Stimulated activated naive B cell treated with anti-CD40 and anti-IgM and Interleukin-4, amounts not matched to agents 10 μg/mL and 1 μg/mL and 100 μg/mL, for 72 hours (primary cell): ENCODE data around the gene VCAN.
"Not testable (repeated sequence)": the region's sequence is repeated elsewhere in the genome, so short reads cannot be mapped to it uniquely, and the experiment has no call there.

Experiments used
- ATAC-seq, 2 donors: fragments of 150-1000 bp; cut with Tn5 transposase; replicated peaks; 2 replicates each; pipeline ENCODE4 v1.10.0; 2021; ENCODE audit warnings: moderate library complexity in 1 of 2
- DNase-seq: peaks from one replicate; pipeline ENCODE4 v3.0.0; 2021
- H3K27ac Mint-ChIP-seq: one replicate; pipeline ENCODE4 v1.8.0; 2022; ENCODE audit warnings: mild to moderate bottlenecking, mixed read lengths
- H3K27me3 Mint-ChIP-seq, 2 donors: one replicate each; pipeline ENCODE4 v1.8.0; 2022; ENCODE audit warnings: mixed read lengths in 2 of 2
- H3K36me3 Mint-ChIP-seq, 2 donors: one replicate each; pipeline ENCODE4 v1.8.0; 2022; ENCODE audit warnings: mixed read lengths in 2 of 2, mild to moderate bottlenecking in 1 of 2
- H3K4me1 Mint-ChIP-seq, 2 donors: one replicate each; pipeline ENCODE4 v1.8.0; 2022; ENCODE audit warnings: mixed read lengths in 2 of 2, mild to moderate bottlenecking in 1 of 2
- H3K4me3 Mint-ChIP-seq, 2 donors: one replicate each; pipeline ENCODE4 v1.8.0; 2022; ENCODE audit warnings: mild to moderate bottlenecking in 2 of 2, mixed read lengths in 2 of 2, moderate library complexity in 1 of 2
- H3K9me3 Mint-ChIP-seq, 2 donors: one replicate each; pipeline ENCODE4 v1.8.0; 2022; ENCODE audit warnings: mixed read lengths in 2 of 2, mild to moderate bottlenecking in 1 of 2

VCAN gene

DNA sequence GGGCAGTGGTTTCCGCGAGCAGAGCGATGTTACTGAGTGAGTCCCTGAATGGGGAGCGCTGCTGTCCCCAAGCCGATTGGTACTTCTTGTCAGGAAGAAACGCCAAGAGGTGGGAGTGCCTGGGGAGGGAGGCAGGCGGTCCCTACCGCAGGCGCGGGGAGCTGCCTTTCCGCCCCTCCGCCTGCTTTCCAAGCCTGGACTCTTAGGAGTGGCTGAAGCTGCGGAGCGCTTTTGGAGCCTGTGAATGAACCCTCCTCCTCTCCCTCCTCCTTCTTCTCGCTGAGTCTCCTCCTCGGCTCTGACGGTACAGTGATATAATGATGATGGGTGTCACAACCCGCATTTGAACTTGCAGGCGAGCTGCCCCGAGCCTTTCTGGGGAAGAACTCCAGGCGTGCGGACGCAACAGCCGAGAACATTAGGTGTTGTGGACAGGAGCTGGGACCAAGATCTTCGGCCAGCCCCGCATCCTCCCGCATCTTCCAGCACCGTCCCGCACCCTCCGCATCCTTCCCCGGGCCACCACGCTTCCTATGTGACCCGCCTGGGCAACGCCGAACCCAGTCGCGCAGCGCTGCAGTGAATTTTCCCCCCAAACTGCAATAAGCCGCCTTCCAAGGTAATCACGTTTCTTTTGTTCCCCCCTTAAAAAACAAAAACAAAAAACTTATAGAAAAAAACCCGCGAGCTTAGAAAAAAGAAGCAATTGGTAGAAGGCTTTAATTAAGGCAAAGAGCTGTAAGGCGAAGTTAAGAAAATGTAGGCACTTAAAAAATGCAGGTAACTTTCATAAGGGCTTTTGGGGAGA is at the start of gene VCAN:
Gene VCAN, plus strand, starts transcription at position 340 of the 808 bp plus-strand sequence. CDS start 11,775 bp downstream, outside the sequence.
- no peak for ATAC-seq
- H3K36me3 Mint-ChIP-seq = peaks cover 0 to 6% of the 10 kb centered on the region in 2 donors
- no peaks in the 10 kb centered on the region for H3K9me3 Mint-ChIP-seq
- peak within 1 kb of the TSS; percentile 20 for H3K27ac Mint-ChIP-seq
- peaks cover 13 to 37% of the 10 kb centered on the region in 2 donors for H3K4me1 Mint-ChIP-seq
- peak within 1 kb of the TSS; percentile 83 to 85 for H3K4me3 Mint-ChIP-seq
- peaks cover 67 to 69% of the 10 kb centered on the region in 2 donors for H3K27me3 Mint-ChIP-seq
- no peak for DNase-seq

DNA sequence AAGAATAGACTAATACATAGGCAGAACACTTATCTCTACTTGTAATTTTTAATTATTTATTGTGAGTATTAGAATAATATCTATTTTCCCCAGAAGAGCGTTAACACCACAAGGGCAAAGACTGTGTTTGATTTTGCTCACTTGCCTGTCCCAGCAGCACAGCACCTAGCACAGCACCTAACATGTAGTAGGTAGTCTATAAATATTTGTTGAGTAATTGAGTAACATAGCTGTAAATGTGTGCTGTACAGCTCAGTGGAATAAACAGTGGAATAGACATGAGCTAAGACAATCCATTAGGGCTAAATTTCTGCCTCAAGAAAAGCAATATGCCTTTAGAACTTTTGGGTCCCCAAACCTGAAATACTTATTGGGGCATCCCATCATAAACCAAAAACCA is 49.3 kb upstream of the VCAN start:
- no peaks in the 10 kb centered on the region for H3K36me3 Mint-ChIP-seq
- H3K27me3 Mint-ChIP-seq = no peaks in the 10 kb centered on the region
- H3K4me1 Mint-ChIP-seq = no peaks in the 10 kb centered on the region
- no peak overlapping the region for H3K27ac Mint-ChIP-seq
- no peak for ATAC-seq
- DNase-seq = no peak
- peaks cover 8 to 12% of the 10 kb centered on the region in 2 donors for H3K9me3 Mint-ChIP-seq
- no peak overlapping the region for H3K4me3 Mint-ChIP-seq

DNA sequence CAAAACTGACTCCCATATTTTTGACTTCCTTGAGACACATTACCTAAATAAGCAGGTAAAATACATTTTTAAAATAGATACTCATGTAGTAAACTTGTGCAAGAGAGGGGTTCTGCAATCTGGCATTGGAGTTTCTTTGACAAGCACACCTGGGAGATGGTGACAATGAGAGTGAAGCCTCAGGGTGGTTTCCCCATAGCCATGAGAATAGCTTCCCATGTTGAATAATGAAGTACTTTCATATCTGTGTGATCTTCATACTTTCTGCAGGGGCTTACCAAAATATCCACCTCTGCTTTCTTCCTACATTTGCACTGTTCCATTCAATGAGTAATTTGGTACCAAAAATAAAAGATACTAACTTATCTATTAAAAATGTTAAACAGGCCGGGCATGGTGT is 44.7 kb upstream of the VCAN start:
- peak; percentile 45 to 67 for ATAC-seq
- H3K4me3 Mint-ChIP-seq = no peak overlapping the region
- DNase-seq = no peak
- no peak overlapping the region for H3K27ac Mint-ChIP-seq
- no peaks in the 10 kb centered on the region for H3K36me3 Mint-ChIP-seq
- no peaks in the 10 kb centered on the region for H3K4me1 Mint-ChIP-seq
- H3K9me3 Mint-ChIP-seq = peaks cover 2 to 3% of the 10 kb centered on the region in 2 donors
- no peaks in the 10 kb centered on the region for H3K27me3 Mint-ChIP-seq

DNA sequence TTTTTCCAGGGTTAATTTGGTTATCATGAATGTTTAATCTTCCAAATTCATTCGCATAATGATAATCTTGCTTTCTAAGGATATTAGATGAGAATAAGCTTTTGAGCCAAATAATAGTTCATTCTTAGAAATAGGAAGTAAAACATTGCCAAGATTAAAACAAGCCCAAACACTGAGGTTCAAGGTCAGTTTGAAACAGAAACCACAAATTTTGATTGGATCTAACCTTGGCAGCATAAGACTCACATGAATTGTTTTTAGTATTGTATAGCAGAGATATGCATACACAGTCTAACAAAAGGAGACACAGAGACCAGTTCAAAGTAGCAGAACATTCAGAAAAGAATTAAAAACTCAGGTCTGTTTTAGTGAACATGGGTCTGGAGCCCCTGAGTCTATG is 43.4 kb upstream of the VCAN start:
- Mint-ChIP-seq H3K27ac (no peak overlapping the region), H3K36me3 (no peaks in the 10 kb centered on the region), H3K27me3 (no peaks in the 10 kb centered on the region), H3K4me3 (no peak overlapping the region), H3K9me3 (no peaks in the 10 kb centered on the region), H3K4me1 (no peaks in the 10 kb centered on the region)
- no peak for DNase-seq
- no peak for ATAC-seq

DNA sequence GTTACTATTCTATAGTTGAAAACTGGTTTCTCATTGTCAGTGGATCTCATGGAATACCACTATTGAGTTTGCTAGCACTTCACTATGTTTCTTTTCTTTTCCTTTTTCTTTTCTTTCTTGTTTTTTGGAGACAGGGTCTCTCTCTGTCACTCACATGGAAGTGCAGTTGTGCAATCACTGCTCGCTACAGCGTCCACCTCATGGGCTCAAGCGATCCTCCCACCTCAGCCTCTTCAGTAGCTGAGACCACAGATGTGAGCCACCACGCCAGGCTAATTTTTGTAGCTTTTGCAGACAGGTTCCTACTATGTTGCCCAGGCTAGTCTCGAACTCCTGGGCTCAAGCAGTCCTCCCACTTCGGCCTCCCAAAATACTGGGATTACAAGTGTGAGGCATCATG is 42.7 kb upstream of the VCAN start:
- ATAC-seq (no peak), DNase-seq (no peak)
- no peak overlapping the region for H3K27ac Mint-ChIP-seq
- H3K4me3 Mint-ChIP-seq = no peak overlapping the region
- H3K4me1 Mint-ChIP-seq = no peaks in the 10 kb centered on the region
- no peaks in the 10 kb centered on the region for H3K27me3 Mint-ChIP-seq
- H3K36me3 Mint-ChIP-seq = no peaks in the 10 kb centered on the region
- H3K9me3 Mint-ChIP-seq = no peaks in the 10 kb centered on the region

DNA sequence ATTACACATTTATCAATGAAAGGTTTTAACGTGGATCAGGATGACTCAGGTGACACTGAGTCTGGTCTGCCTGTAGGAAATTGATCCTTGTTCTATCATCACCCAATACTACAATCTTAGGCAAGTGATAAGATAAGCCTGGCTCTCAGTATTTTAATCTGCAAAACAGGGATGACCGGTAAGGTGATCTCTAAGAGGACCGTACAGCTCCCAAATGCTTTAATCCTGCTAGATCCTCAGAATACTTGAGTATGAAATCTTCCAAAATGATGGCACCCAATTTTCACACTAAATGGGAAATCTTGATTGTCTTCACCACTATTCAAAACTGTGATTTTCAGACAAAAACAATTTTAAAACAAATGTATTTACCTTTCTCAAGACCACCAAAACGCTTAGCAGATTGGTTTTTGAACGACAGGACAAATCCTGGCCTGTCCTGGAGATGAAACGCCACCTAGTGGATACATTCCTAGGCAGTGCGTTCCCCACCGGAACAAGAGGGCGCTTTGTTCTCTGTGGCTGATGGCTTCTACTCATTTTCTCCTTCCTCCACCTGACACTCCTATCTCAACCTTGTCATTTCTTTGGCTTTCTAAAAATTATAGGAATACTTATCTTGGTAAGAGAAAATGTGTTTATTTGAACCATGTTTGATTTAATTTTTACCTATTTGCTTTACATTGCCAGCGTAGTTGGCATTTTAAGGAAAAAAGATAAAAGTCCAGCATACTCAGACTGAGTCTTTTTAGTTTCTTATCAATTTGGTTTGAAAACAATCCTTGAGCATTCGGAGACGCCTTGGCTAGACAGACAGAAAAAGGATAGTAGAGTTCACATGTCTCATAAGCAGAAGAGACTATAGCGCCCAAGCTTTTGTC is 41.2 kb upstream of the VCAN start:
- Mint-ChIP-seq H3K4me3 (no peak overlapping the region), H3K27ac (no peak overlapping the region), H3K4me1 (no peaks in the 10 kb centered on the region), H3K27me3 (no peaks in the 10 kb centered on the region), H3K9me3 (no peaks in the 10 kb centered on the region), H3K36me3 (no peaks in the 10 kb centered on the region)
- DNase-seq = peak; percentile 28
- peak; percentile 85 to 91 for ATAC-seq

DNA sequence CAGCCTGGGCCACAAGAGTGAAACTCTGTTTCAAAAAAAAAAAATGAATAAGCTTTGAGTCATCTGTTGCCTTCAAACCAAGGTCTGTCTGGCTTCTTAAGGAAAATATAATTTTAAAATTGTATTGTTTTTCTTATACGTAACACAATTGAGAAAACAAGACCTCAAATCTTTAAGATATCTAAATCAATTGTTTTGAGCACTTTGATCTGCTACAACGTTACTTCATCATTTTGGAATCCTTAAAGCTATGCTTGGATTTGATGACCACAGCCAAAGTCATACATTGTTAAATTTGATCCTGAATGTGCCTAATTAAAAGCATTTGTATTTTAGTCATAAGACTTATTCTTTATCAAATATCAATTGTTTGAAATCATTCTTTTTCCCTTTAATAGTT is 37.7 kb upstream of the VCAN start:
- H3K36me3 Mint-ChIP-seq = peaks cover 0 to 2% of the 10 kb centered on the region in 2 donors
- peaks cover 0 to 4% of the 10 kb centered on the region in 2 donors for H3K9me3 Mint-ChIP-seq
- DNase-seq = no peak
- no peak overlapping the region for H3K27ac Mint-ChIP-seq
- no peaks in the 10 kb centered on the region for H3K27me3 Mint-ChIP-seq
- H3K4me1 Mint-ChIP-seq = no peaks in the 10 kb centered on the region
- no peak overlapping the region for H3K4me3 Mint-ChIP-seq
- no peak for ATAC-seq

DNA sequence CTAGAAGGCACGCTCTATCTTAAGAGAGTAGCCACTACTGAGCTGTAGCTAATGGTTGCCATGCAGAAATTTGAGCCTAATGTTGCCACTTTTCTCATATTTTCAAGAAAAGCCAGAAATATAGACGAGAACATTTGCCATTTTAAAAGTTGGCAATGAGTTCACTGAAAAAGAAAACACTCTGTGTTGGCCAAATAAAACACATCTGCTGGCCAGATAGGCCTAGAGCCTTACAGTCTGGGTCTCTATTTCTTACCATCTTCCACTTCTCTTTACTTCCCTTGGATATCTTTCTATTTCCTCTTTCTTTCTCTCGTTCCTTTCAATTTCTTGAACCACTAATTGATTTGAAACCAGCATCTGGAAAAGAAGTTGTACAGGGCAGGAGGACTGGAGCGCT is 36.6 kb upstream of the VCAN start:
- ATAC-seq (no peak), DNase-seq (no peak)
- no peaks in the 10 kb centered on the region for H3K4me1 Mint-ChIP-seq
- H3K4me3 Mint-ChIP-seq = no peak overlapping the region
- no peaks in the 10 kb centered on the region for H3K27me3 Mint-ChIP-seq
- peaks cover 0 to 4% of the 10 kb centered on the region in 2 donors for H3K9me3 Mint-ChIP-seq
- H3K27ac Mint-ChIP-seq = no peak overlapping the region
- peaks cover 0 to 2% of the 10 kb centered on the region in 2 donors for H3K36me3 Mint-ChIP-seq

DNA sequence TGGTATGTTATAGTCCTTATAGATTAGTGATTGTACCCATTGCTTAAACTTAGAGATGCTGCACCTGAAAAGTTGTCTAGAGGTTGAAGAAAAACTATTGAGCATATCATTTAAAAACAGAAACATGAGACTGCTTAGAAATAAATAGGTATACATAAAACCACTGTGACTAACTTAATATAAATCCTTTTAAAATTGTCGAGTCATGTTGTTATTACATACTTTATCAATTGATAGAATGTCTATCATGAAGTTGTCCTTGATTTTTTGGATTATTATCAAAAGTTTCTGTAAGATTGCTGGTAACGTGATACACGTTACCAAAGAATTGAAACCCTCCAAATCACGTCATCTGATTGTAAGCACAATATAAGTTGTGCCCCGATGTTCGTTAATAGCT is 35.3 kb upstream of the VCAN start:
- ATAC-seq = no peak
- DNase-seq = no peak
- H3K36me3 Mint-ChIP-seq = peaks cover 0 to 2% of the 10 kb centered on the region in 2 donors
- H3K9me3 Mint-ChIP-seq = peaks cover 0 to 4% of the 10 kb centered on the region in 2 donors
- H3K4me3 Mint-ChIP-seq = no peak overlapping the region
- H3K27me3 Mint-ChIP-seq = no peaks in the 10 kb centered on the region
- H3K27ac Mint-ChIP-seq = no peak overlapping the region
- H3K4me1 Mint-ChIP-seq = peaks cover 0 to 4% of the 10 kb centered on the region in 2 donors

DNA sequence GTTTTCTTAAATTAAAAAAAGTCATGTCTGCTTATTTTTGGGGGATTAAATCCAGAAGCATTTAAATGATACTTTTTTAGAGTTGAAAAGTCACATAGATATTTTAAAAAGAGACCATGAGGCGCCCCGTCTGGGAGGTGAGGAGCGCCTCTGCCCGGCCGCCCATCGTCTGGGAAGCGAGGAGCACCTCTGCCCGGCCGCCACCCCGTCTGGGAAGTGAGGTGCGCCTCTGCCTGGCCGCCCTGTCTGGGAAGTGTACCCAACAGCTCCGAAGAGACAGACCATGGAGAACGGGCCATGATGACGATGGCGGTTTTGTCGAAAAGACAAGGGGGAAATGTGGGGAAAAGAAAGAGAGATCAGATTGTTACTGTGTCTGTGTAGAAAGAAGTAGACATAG is 33.8 kb upstream of the VCAN start:
- not testable (repeated sequence) for ATAC-seq, H3K4me3 Mint-ChIP-seq, DNase-seq, H3K27ac Mint-ChIP-seq, H3K27me3 Mint-ChIP-seq, H3K9me3 Mint-ChIP-seq, H3K36me3 Mint-ChIP-seq
- peaks cover 2 to 12% of the 10 kb centered on the region in 2 donors for H3K4me1 Mint-ChIP-seq

DNA sequence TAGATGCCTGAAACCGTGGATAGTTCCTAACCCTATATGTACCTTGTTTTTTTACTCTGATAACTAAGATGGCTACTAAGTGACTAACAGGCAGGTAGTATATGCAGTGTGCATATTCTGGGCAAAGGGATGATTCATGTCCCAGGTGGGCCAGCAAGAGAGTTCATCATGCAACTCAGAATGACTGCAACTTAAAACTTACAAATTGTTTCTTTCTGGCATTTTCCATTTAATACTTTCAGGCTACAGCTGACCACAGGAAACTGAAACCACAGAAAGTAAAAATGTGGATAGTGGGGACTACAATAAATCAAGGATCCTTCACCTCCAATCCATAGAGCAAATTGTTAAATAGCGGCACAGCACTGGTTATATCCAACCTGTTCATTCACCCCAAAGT is 30.7 kb upstream of the VCAN start:
- Mint-ChIP-seq H3K27me3 (no peaks in the 10 kb centered on the region), H3K4me3 (no peak overlapping the region), H3K36me3 (peaks cover 0 to 2% of the 10 kb centered on the region in 2 donors), H3K27ac (no peak overlapping the region), H3K9me3 (peaks cover 0 to 4% of the 10 kb centered on the region in 2 donors), H3K4me1 (peaks cover 2 to 12% of the 10 kb centered on the region in 2 donors)
- ATAC-seq (peak in 1 of 2 donors; percentile 10), DNase-seq (no peak)

DNA sequence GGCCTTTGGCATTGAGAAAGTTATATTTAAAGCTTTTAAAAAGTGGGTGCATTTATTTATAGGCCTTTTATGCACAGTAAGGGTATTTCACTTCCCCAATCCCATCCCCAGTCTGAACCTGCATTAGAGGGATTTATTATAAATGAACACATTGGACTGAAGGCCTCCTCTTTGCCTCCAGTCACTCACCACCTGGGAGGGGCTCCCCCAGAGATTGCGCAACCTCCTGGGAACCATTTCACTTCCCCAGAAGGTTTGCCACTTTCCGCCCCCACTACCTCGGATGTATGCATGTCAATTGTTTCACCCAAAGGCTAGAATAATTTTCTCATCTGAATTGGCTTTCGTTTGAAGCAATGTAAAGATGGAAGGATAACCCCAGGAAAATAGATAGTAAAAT is 29.8 kb upstream of the VCAN start:
- Mint-ChIP-seq H3K27ac (no peak overlapping the region), H3K36me3 (peaks cover 0 to 2% of the 10 kb centered on the region in 2 donors), H3K27me3 (peaks cover 0 to 5% of the 10 kb centered on the region in 2 donors), H3K9me3 (peaks cover 0 to 4% of the 10 kb centered on the region in 2 donors), H3K4me3 (no peak overlapping the region), H3K4me1 (peaks cover 2 to 12% of the 10 kb centered on the region in 2 donors)
- DNase-seq (peak; percentile 33), ATAC-seq (peak; percentile 78 to 95)

DNA sequence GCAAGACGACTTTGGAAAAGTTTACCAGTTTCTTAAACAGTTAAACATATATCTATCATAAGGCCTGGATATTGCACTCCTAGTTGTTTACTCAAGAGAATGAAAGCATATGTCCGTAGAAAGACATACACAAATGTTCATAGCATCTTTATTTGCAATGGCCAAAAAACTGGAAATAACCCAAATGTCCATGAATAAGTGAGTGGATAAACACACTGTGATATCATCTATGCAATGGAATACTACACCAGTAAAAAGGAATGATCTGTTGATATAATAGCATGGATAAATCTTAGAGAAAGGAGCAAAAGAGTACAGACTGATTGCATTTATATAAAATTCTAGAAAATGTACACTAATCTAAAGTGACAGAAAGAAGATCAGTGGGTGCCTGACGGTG is 28.0 kb upstream of the VCAN start:
- H3K4me3 Mint-ChIP-seq = no peak overlapping the region
- ATAC-seq (no peak), DNase-seq (no peak)
- no peaks in the 10 kb centered on the region for H3K9me3 Mint-ChIP-seq
- H3K27ac Mint-ChIP-seq = no peak overlapping the region
- H3K27me3 Mint-ChIP-seq = peaks cover 0 to 5% of the 10 kb centered on the region in 2 donors
- peaks cover 2 to 12% of the 10 kb centered on the region in 2 donors for H3K4me1 Mint-ChIP-seq
- H3K36me3 Mint-ChIP-seq = no peaks in the 10 kb centered on the region

DNA sequence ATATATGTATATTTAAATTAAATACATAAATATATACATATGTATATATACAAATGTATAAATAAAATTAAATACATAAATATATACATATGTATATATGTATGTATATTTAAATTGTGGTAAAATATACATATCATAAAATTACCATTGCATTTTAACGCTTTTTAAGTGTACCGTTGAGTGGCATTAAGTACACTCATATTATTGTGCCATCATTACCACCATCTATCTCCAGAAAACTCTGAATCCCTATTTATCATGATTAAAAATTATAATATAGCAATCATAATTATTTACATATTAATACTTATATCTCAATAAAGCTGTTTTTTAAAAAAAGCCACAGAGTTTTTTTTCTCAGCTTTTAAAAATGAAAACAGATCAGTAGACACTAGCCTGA is 27.1 kb upstream of the VCAN start:
- Mint-ChIP-seq H3K36me3 (no peaks in the 10 kb centered on the region), H3K27me3 (peaks cover 0 to 5% of the 10 kb centered on the region in 2 donors), H3K4me3 (no peak overlapping the region), H3K27ac (no peak overlapping the region), H3K4me1 (peaks cover 2 to 12% of the 10 kb centered on the region in 2 donors), H3K9me3 (no peaks in the 10 kb centered on the region)
- DNase-seq = no peak
- no peak for ATAC-seq
